ENCODE measurements around the gene CAVIN1.
"Not testable (repeated sequence)": the region's sequence is repeated elsewhere in the genome, so short reads cannot be mapped to it uniquely, and the experiment has no call there.

Gene CAVIN1

GRCh38 chr17:42378959-42379594 lies 44.0 kb downstream of the CAVIN1 start:
- DNase-seq (ENCODE audit: low read depth), result no peak

DNA sequence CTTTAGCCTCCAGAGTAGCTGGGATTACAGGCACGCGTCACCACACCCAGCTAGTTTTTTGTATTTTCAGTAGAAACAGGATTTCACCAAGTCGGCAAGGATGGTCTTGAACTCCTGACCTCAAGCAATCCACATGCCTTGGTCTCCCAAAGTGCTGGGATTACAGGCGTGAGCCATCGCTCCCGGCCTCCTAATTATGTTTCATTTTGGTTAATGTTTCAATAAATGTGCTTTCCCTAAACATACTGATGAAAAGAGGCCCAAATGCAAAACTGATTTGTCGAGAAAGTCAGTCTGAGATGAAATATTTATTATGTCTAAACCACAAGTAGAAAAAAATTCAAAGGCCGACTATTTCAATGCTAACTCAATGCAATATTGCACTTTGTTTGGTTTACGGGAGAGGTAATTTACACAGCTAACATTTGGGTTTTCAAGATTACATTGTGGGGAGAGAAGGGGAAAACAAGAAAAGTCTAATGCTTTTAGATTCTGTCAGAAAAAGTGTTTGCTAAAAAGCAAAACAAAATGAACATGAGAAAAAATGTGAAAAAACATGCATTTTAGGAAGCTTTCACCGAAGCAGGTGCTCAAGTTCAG lies 44.6 kb downstream of the CAVIN1 start:
- DNase-seq (ENCODE audit: low read depth), result no peak

GRCh38 chr17:42373896-42374295 lies 49.2 kb downstream of the CAVIN1 start:
- no peak for DNase-seq (ENCODE audit: low read depth)

- no peak for DNase-seq (ENCODE audit: low read depth)
Measured at GRCh38 chr17:42372142-42372541, 50.9 kb downstream of the CAVIN1 start.

DNA sequence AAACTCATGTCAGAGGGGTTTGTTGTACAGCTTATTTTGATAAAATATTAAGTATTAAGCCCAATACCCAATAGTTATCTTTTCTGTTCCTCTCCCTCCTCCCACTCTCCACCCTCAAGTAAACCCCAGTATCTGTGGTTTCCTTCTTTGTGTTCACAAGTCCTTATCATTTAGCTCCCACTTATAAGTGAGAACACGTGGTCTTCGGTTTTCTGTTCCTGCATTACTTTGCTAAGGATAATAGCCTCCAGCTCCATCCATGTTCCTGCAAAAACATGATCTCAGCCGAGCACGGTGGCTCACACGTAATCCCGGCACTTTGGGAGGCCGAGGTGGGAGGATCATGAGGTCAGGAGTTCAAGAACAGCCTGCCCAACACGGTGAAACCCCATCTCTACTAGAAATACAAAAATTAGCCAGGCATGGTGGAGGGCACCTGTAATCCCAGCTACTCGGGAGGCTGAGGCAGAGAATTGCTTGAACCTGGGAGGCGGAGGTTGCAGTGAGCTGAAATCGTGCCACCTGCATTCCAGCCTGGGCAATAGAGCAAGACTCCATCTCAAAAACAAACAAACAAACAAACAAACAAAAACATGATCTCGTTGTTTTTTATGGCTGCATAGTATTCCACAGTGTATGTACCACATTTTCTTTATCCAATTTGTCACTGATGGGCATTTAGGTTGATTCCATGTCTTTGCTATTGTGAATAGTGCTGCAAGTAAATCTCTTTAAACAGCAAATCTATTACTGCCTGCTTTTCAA lies 54.1 kb downstream of the CAVIN1 start:
- DNase-seq (ENCODE audit: low read depth), result not testable (repeated sequence)

- not testable (repeated sequence) for DNase-seq (ENCODE audit: low read depth)
Measured at GRCh38 chr17:42368310-42368709, 54.7 kb downstream of the CAVIN1 start.

DNA sequence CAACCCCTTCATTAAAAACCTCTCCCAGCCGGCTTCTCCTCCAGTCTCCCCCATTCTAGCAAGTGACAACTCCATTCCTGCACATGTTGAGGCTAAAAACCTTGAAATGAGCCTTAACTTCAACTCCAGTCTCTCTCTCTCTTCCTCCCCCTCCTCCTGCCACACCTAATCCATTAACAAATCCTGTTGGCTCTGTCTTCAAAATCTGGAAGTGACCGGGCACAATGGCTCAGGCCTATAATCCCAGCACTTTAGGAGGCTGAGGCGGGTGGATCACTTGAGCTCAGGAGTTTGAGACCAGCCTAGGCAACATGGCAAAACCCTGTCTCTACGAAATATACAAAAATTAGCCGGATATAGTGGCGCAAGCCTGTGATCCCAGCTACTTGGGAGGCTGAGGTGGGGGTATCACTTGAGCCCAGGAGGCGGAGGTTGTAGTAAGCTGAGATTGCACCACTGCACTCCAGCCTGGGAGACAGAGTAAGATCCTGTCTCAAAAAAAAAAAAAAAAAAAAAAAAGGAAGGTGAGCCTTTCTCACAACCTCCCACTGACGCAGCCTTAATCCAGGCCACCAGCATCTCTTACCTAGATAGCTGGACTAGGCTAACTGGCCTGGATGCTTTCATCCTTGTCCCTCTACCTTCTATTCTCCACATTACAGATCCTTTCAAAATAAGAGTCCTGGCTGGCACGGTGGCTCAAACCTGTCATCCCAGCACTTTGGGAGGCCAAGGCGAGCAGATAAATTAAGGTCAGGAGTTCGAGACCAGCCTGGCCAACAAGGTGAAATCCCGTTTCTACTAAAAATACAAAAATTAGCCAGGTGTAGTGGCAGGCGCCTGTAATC lies 56.7 kb downstream of the CAVIN1 start:
- not testable (repeated sequence) for DNase-seq (ENCODE audit: low read depth)

DNA sequence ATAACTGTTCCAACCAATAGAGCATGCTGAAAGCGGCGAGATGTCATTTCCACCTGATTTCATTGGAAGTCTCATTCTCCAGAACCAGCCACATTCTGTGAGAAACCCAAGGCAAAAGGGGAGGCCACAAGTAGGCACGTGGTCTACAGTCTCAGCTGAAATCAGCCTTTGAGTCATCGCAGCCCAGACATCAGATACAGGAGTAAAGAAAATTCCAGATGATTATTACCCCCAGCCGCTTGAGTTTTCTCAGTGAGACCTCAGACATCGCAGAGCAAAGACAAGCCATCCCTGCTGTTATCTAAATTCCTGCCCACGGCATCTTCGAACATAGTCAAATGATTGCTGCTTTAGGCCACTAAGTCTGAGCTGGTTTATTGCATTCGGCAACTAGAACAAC lies 57.9 kb downstream of the CAVIN1 start:
- DNase-seq (ENCODE audit: low read depth), result no peak

DNA sequence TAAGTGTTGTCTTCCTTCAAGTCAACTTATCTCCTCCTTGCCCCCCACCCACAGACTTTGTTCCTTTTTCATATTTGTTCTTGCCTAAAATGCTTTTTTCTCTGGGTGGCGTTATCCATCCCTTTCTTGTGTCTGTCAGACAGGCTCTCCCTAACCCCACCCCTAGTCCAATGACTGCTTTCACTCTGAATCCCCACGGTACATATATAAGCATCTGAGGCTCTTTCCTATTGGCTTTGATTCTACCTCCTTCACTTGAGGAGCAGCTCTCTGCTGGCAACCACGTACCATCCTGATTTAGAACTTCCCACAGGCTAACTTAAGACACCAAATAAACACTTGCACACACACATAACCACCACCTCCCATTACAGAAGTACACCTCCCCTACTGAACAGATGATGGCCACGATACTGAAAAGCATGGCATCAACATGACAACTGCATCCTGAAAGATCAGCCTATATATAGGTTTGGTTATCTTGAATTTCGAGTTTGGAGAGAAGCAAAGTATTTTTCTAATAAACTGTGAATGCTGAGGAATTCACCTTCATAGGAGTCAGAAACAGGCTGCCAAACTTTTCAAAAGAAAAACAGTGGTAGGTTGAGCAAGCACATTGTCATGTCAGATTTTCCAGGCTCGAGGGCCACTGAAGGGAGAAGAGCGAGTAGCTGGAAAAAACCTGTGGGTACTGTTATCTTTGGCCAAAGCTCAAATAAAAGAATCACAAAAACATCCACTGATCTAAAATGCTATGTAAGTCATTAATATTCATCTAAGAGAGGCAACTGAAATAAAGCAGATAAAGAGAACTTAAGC lies 59.1 kb downstream of the CAVIN1 start:
- no peak for DNase-seq (ENCODE audit: low read depth)

DNA sequence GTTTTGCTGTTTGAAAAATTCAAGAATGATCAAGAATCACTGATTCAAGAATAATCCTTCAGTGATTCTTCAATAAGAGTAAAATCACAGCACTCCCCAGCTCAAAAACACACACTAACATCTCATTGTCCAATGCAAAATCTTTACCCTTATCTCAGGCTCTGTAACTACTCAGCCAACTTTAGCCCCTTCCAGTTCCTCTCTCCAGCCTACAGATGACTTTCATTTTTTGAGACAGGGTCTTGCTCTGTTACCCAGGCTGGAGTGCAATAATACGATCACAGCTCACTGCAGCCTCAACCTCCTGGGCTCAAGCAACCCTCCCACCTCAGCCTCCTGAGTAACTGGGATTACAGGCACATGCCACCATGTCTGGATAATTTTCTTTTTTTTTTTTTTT lies 59.8 kb downstream of the CAVIN1 start:
- DNase-seq (ENCODE audit: low read depth), result no peak

- no peak for DNase-seq (ENCODE audit: low read depth)
Measured at GRCh38 chr17:42362245-42362961, 60.7 kb downstream of the CAVIN1 start.

DNA sequence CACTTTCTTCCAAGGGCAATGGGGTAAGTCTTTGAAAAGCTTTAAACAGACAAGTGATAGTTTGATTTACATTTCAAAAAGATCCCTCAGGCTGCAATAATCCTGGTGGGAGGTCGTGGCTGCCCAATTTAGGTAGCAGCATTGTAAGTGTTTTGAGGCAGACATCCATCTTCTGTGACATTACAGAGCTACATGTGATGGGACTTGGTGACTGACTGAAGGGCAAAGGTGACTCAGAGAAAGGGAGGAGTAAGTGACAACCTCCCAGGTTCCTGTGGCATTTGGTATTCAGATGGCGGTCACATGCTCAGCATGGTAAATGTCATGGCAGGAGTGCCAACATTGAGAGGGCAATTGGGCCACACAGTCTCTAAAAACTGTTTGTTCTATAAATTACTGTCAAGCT lies 61.3 kb downstream of the CAVIN1 start:
- peak; percentile 46 for DNase-seq (ENCODE audit: low read depth)

- not testable (repeated sequence) for DNase-seq (ENCODE audit: low read depth)
Measured at GRCh38 chr17:42360388-42360787, 62.7 kb downstream of the CAVIN1 start.

DNA sequence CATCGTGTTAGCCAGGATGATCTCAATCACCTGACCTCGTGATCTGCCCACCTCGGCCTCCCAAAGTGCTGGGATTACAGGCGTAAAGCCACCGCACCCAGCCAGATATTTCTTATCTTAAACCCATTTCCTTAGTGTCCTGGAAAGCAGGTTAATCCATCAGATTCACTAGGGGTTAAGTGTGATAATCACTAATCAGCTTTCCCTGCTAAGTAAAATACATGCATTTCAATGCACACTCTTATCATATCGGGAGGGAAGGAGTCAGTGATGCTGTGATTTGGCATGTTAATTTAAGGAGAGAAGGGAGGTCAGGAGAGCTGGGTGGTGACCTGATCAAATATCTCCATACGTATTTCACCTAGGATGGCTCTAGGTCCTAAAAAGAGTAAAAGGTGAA lies 63.9 kb downstream of the CAVIN1 start:
- DNase-seq (ENCODE audit: low read depth), result no peak

DNA sequence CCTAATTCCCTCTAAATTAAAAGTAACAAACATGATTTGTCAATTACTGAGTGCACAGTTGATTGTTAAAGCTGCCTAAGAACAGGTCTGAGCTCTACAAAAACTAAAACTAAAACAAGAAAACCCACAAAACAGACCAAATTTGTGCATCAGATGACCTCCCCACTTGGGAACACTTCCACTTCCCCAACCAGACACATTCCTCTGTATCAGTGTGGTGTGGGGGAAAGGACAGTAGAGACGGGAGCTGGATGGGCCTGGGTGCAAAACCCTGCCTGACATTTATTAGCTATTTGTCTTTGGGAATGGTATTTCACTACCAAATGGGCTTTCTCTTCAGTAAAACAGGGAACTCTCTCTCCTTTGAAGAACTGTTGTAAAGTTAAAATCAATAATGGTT lies 64.6 kb downstream of the CAVIN1 start:
- DNase-seq (ENCODE audit: low read depth), result no peak

- DNase-seq (ENCODE audit: low read depth), result no peak
Measured at GRCh38 chr17:42354956-42355843, 67.9 kb downstream of the CAVIN1 start.

All from activated gamma-delta T cell treated with anti-CD3 and anti-CD28 coated beads, Interleukin-2, amount 50 U/mL, for 16 hours (primary cell).